RPMI7951 (cell line): Measurements from ENCODE around the gene REV1. TPM values are rescaled to one million over a fixed set of nuclear protein-coding genes. Genes with fewer than 3 reads are reported as not detected.
A peak's percentile ranks its signal among the peaks of the same experiment; 100 is the strongest.

Experiments used
- DNase-seq: peaks from one replicate; pipeline ENCODE4 v3.0.0-alpha.2; 2012; ENCODE audit warnings: low read depth
- total RNA-seq: library from RNA; depleted of rRNA; stranded (reverse); fragments of >200 nt; shearing (Covaris generic); gene quantifications from 2 replicates; pipeline ENCODE4 v1.2.3, GENCODE V29; 2014

The REV1 gene
- total RNA-seq, 1 experiment from 2014 or later = 18.0 TPM

- no peak for DNase-seq
Observed at GRCh38 chr2:99450199-99450598, 39.6 kb downstream of the REV1 start.

GRCh38 chr2:99448556-99448955 lies 41.3 kb downstream of the REV1 start:
- DNase-seq = peak; percentile 34

DNA sequence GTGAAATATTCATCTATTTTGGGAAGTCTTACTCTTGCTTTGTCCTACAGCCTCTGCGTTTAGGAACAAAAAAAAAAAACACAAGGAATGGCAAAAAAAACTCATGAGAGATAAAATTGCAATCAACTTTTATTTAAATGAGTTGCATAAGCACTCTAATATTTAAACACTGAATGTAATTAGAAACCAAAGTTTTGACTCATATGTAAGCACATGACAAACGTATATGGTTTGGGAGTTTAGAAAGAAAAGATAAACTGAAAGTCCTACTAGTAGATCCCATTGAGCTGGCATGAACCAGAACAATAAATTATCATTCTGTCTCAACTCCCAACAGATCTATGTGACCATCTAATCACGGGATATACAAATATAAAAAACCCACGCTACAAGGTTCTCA lies 44.8 kb downstream of the REV1 start:
- no peak for DNase-seq

GRCh38 chr2:99444222-99444621 lies 45.6 kb downstream of the REV1 start:
- DNase-seq = no peak

DNA sequence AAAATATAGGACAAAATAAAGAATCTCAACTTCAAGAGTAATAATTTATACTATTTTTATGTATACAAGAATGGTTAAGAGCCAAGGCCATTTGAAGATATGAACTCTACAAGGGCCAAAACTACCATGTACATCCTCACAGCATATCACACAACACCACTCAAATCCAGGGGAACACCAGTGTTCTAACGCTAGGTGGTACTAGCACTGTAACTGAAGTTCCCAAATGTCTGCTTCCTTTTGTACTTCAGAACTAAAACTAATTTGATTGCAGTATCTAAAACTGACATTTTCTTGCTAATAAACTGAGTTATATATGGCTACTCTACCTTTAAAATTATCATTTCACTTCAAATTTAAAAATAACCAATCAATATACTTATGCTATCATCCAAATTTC lies 47.0 kb downstream of the REV1 start:
- peak; percentile 12 for DNase-seq

GRCh38 chr2:99439971-99440505 lies 49.8 kb downstream of the REV1 start:
- DNase-seq = no peak

- no peak for DNase-seq
Observed at GRCh38 chr2:99436874-99437273, 52.9 kb downstream of the REV1 start.

GRCh38 chr2:99433340-99433739 lies 56.5 kb downstream of the REV1 start:
- no peak for DNase-seq

DNA sequence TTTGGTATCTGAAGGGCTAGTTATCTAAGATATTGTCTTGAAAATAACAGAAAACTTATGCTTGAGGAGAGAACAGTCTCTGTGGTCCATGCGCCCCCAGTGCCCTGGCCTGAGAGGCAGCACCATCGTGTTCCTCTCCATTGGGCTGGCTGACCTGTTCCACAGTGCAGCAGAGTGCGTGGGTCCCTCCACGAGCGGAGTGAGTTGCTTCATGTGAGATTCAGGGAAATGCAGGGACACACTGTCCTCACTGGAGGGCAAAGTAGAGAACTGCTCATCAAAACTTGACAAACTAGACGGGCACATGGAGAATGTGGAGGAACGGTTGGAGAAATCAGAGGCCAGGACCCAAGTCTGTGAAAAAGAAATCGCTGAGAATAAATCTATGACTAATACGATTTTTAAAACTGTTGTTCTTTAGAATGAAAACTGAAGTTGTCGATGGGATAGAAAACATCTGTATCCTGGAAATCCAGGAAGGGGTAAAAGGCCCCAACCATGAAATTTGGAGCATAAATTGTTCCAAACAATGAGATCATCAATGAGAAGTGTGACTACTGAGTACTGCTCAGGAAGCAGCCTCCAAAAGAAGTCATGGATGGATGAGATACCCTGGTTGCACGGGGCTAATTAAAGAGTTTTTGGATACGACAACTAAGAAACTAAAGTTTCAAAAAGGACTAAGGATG lies 58.1 kb downstream of the REV1 start:
- DNase-seq = no peak

DNA sequence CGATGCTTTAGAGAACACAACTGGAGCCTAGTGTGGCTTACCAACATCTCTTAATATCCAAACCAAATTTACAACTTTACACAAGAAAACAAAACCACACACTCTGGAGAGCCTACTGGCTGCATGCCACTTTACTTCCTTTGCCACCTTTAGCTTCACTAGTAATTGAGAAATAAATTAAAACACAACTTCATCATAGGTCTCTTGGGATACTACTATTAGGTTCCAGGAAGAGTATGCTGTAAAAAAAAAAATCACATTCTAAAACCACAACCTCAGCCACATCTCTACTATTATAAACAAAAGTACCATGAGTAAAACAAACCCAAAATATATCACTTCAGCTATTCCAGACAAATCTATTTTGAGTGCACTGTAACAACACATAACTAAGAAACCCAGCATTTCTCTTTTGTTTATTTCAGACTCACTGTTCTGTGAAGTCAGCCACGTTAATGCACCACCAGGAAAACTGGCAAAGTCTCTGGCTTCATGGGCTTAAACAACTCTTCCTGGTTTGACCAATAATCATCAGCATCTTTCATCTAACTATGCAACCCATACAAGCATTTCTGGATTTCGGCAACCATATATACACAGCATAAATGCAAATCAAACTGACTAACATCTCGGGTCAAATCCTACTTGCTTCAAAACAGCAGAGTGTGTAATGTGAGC lies 59.1 kb downstream of the REV1 start:
- peak; percentile 16 for DNase-seq

GRCh38 chr2:99425022-99425421 lies 64.8 kb downstream of the REV1 start:
- DNase-seq = peak; percentile 53

GRCh38 chr2:99424371-99424770 lies 65.4 kb downstream of the REV1 start:
- DNase-seq = no peak

DNA sequence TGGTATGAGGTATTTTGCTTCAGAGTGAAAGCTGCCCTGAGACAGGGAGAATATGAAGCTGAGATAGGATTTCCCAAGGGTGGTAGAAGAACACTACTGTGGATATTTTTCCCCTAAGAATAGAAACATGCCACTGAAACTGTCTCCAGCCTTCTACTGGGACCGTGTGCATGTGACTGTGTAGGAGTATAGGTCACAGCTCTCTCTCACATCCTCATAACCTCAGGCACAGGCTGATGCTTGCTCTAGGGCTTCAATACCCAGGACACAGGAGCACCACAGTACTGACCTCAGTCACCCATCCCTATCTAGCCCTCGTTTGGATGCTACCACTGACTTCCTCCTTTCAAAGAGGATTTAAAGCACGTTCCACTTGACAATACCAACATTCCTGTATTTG lies 67.2 kb downstream of the REV1 start:
- no peak for DNase-seq

DNA sequence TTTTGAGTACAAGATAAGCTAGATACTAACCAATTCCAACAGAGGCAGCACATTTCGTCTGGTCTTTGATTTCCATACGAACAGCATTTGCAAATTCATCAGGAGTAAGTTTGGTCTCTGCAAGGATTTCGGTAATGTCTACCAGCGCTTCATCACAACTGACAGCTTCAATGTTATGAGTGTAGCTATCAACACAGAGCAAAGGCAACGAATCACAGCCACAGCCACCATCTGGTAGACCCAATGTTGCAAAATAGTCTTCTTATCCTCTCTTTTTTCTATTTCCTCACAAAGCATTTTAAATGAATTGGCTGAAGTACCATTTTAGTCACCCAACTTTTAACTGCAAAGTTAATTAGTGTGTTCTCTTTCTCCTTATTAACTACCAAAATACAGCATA lies 68.3 kb downstream of the REV1 start:
- DNase-seq = no peak

- no peak for DNase-seq
Observed at GRCh38 chr2:99420751-99421299, 69.0 kb downstream of the REV1 start.

DNA sequence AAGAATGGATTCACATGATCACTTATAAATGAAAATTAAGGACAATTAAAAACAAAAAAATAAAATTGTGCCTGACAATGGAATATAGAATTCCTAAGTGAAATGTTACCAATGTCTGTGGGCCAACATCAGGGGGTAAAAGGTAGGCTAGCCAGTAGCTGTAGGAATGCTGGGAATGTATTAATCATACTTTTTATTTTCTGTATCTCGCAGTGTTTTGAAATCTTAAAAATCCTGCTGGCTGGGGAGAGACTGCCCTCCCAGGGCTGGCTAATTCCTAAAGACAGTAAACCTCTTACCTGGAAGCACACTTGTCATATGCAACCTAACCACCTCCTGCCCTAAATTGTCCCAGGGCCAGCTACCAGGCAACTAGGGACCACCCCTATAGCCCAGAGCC lies 69.8 kb downstream of the REV1 start:
- no peak for DNase-seq

DNA sequence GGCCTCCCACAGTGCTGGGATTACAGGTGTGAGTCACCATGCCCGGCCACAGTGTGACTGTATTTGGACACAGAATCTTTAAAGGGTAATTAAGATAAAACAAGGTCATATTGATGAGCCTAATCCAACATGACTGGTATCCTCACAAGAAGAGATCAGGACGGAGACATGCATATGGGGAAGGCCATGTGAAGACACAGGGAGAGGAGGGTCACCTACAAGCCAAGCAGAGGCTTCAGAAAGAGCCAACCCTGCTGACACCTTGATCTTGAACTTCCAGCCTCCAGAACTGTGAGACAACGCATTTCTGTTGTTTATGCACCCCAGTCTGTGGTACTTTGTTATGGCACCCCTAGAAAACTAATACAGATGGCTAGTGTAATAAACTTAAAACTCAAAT lies 72.4 kb downstream of the REV1 start:
- no peak for DNase-seq

- DNase-seq = no peak
Observed at GRCh38 chr2:99414566-99414965, 75.3 kb downstream of the REV1 start.

DNA sequence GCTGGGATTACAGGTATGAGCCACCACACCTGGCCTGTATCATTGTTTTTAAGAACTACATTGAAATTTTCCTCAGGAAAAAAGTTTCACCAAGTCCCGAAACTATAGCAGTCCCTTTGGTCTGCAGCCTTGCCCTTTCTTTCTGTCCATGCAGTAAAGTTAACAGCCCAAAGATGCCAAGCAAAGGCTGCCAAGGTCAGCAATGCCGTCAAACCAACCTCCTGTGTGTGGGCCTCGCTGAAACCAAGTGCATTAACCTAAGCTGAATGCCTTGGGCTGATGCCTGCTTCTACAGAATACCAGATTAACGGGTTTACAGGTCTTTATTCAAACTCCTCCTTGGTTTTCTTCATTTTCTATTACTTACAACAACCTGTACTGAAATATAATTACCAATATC lies 79.5 kb downstream of the REV1 start:
- no peak for DNase-seq

DNA sequence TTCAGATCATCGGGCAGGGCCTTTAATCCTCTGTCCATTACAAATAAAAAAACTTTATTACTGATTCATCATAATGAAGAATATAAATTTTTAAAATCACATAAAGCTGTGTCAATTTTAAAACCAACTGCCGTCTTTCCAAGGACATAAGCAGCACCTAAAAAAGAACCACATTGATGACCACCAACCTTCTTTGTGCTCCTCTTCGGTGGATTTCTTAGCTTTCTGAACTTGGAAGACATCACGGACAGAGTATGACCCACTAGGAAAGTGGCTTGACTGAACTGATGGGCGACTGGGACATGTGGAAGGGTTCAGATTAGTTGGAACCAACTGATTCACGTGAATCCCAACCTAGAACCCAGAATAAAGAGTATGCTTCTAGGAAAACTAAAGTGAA lies 83.7 kb downstream of the REV1 start:
- no peak for DNase-seq

DNA sequence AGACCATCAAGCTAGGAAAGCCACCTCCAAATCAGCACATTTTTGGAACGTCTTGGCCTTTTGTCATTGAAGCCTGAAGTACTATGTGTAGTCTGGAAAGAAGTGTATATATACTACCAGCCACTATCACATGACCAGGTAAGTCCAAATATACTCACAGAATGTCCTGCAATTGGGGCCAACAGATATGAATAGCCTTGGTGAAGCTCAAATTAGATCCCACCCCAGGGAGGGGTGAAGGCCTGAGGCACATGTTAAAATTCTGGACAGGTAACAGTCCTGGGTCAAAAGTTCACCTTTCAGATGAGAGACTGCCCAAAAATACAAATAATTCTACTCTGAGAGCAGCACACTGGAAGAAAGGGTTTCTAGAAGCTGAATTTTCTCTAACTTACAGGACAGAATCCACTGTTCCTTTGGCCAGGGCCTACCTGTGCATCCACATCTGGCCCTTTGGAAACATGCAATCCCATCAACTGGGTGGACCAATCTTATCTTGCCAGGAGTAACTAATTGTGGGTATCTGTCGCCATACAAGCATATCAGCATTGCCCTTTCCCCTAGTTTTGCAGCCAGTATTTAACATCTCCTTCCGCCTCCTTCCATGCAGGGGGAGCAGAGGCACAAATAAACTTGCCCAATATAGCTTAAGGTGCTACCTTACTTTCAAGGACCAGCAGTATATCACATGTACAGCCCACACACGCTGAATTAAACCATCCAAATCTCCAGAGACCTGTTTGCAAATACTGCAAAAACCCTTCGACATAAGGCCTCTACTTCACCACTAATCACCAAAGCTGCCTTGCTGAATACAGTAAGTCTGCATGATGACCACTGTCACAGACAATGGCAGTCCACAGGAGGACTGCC lies 84.8 kb downstream of the REV1 start:
- DNase-seq = no peak
